ENCODE measurements around the gene MTG2.

- TF ChIP-seq CTCF (IDR thresholded peaks at IDR 0.05; ENCODE audit: low read depth, low read length) (no peak), EZH2phosphoT487 (IDR thresholded peaks at IDR 0.05; ENCODE audit: low read depth) (no peak)
Observed at GRCh38 chr20:62205618-62206387, 23.0 kb downstream of the MTG2 start.
